ENCODE results near the gene MBTPS1. TPM values are rescaled to one million over a fixed set of nuclear protein-coding genes. Genes with fewer than 3 reads are reported as not detected.

MBTPS1 gene
- total and polyA plus RNA-seq, 7 donors = 13.6 to 83.6 (median 69.3) TPM

DNA sequence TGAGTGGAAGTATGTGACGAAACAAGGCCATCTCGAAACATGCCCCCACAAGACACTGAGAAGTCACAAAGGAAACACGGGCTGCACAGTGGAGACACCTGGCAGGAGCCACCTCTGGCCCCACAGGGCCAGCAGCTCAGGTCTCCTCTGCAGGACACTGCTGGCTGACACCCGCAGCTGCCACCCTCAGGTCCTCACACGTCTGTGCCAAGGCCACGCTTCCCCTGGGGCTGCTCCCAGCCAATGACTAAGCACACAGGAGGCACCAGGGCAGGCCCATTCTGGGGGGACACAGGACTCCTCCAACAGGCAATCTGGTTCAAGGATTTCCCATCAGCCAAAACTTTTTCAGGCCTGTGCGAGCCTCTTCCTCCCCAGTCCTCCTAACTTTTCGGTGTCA lies 36.4 kb downstream of the MBTPS1 start:
- DNase-seq = no peak
- 88 to 91% methylated on average over 8 of the region's 8 CpGs for WGBS, 2 donors
- Histone ChIP-seq H3K4me1 (peaks cover 0 to 13% (median 3%) of the 10 kb centered on the region in 4 donors), H3K4me3 (no peak overlapping the region), H3K9me3 (no peaks in the 10 kb centered on the region), H3K27me3 (no peaks in the 10 kb centered on the region), H3K27ac (no peak overlapping the region), H3K36me3 (peaks cover 28 to 96% (median 32%) of the 10 kb centered on the region in 4 donors)
- TF ChIP-seq EP300 (IDR thresholded peaks at IDR 0.05) (no peak), CTCF (IDR thresholded peaks at IDR 0.05) (no peak), POLR2A (IDR thresholded peaks at IDR 0.05) (no peak), POLR2AphosphoS5 (IDR thresholded peaks at IDR 0.05) (no peak)
- intact Hi-C loops (cut with DNase I) = no loop called here

GRCh38 chr16:84079664-84080063 lies 37.1 kb downstream of the MBTPS1 start:
- Histone ChIP-seq H3K4me3 (no peak overlapping the region), H3K27me3 (no peaks in the 10 kb centered on the region), H3K9me3 (no peaks in the 10 kb centered on the region), H3K27ac (no peak overlapping the region), H3K36me3 (peaks cover 35 to 97% (median 38%) of the 10 kb centered on the region in 4 donors), H3K4me1 (peaks cover 0 to 13% (median 3%) of the 10 kb centered on the region in 4 donors)
- intact Hi-C loops (cut with DNase I) = loop anchor here (10.0 kb wide), 1 partner anchor 405 kb away; no protein-coding TSS in a partner anchor
- 95% methylated on average over 6 of the region's 6 CpGs for WGBS, 2 donors
- TF ChIP-seq CTCF (IDR thresholded peaks at IDR 0.05) = no peak
- TF ChIP-seq EP300 (IDR thresholded peaks at IDR 0.05) = no peak
- no peak for TF ChIP-seq POLR2AphosphoS5 (IDR thresholded peaks at IDR 0.05)
- no peak for TF ChIP-seq POLR2A (IDR thresholded peaks at IDR 0.05)
- DNase-seq = no peak

- Histone ChIP-seq H3K9me3 (no peaks in the 10 kb centered on the region), H3K4me3 (no peak overlapping the region), H3K27me3 (no peaks in the 10 kb centered on the region), H3K36me3 (peaks cover 27 to 97% (median 43%) of the 10 kb centered on the region in 4 donors), H3K27ac (no peak overlapping the region), H3K4me1 (no peaks in the 10 kb centered on the region)
- 92 to 95% methylated on average over 11 of the region's 11 CpGs for WGBS, 2 donors
- DNase-seq = no peak
- no peak for TF ChIP-seq POLR2AphosphoS5 (IDR thresholded peaks at IDR 0.05)
- TF ChIP-seq CTCF (IDR thresholded peaks at IDR 0.05) = no peak
- no peak for TF ChIP-seq POLR2A (IDR thresholded peaks at IDR 0.05)
- TF ChIP-seq EP300 (IDR thresholded peaks at IDR 0.05) = no peak
- intact Hi-C loops (cut with DNase I) = loop anchor here (10.0 kb wide), 1 partner anchor 409 kb away; no protein-coding TSS in a partner anchor
These were observed 41.4 kb downstream of the MBTPS1 start for GRCh38 chr16:84075376-84075775.

GRCh38 chr16:84074721-84075120 lies 42.0 kb downstream of the MBTPS1 start:
- Histone ChIP-seq H3K36me3 (peaks cover 29 to 97% (median 44%) of the 10 kb centered on the region in 4 donors), H3K4me3 (no peak overlapping the region), H3K4me1 (no peaks in the 10 kb centered on the region), H3K27me3 (no peaks in the 10 kb centered on the region), H3K9me3 (no peaks in the 10 kb centered on the region), H3K27ac (no peak overlapping the region)
- intact Hi-C loops (cut with DNase I) = loop anchor here (10.0 kb wide), 1 partner anchor 410 kb away; no protein-coding TSS in a partner anchor
- no peak for DNase-seq
- WGBS, 2 donors = 96% methylated on average over 3 of the region's 3 CpGs
- TF ChIP-seq POLR2A (IDR thresholded peaks at IDR 0.05) = no peak
- TF ChIP-seq CTCF (IDR thresholded peaks at IDR 0.05) = no peak
- no peak for TF ChIP-seq POLR2AphosphoS5 (IDR thresholded peaks at IDR 0.05)
- no peak for TF ChIP-seq EP300 (IDR thresholded peaks at IDR 0.05)

GRCh38 chr16:84072014-84072413 lies 44.7 kb downstream of the MBTPS1 start:
- intact Hi-C loops (cut with DNase I) = loop anchor here (10.0 kb wide), 1 partner anchor 413 kb away; no protein-coding TSS in a partner anchor
- H3K36me3 ChIP-seq = peaks cover 47 to 100% (median 62%) of the 10 kb centered on the region in 4 donors
- WGBS, 2 donors = 92 to 93% methylated on average over 10 of the region's 10 CpGs

More at GRCh38 chr16:84072014-84072413, 44.7 kb downstream of the MBTPS1 start:
- no peak overlapping the region for H3K4me3 ChIP-seq
- no peaks in the 10 kb centered on the region for H3K27me3 ChIP-seq
- no peaks in the 10 kb centered on the region for H3K9me3 ChIP-seq
- no peak for TF ChIP-seq POLR2A (IDR thresholded peaks at IDR 0.05)
- DNase-seq = no peak
- H3K27ac ChIP-seq = no peak overlapping the region
- no peaks in the 10 kb centered on the region for H3K4me1 ChIP-seq
